MM.1S (cell line): ENCODE measurements around the gene ZSCAN21.
A peak's percentile ranks its signal among the peaks of the same experiment; 100 is the strongest.

Source experiments
- DNase-seq: peaks from one replicate; pipeline ENCODE4 v3.0.0-alpha.2; 2015
- H2AFZ ChIP-seq: fragments of 300-600 bp; sonication (generic); 2 replicates; pipeline ENCODE4 v1.6.0; 2016; ENCODE audit warnings: antibody characterized with exemption, low read length
- H3F3A ChIP-seq: fragments of 300-600 bp; sonication (generic); 2 replicates; pipeline ENCODE4 v1.6.1; 2016; ENCODE audit warnings: mild to moderate bottlenecking, antibody characterized with exemption, low read length, moderate library complexity, mixed read lengths; ENCODE audit not compliant: insufficient read depth
- H3K27ac ChIP-seq: fragments of 300-600 bp; sonication (generic); 2 replicates; pipeline ENCODE4 v1.5.1; 2016; ENCODE audit warnings: mild to moderate bottlenecking, low read length
- H3K27me3 ChIP-seq: fragments of 300-600 bp; sonication (generic); replicated peaks from 2 replicates; pipeline ENCODE4 v1.6.0; 2016; ENCODE audit warnings: low read length; ENCODE audit not compliant: insufficient read depth
- H3K36me3 ChIP-seq: fragments of 300-600 bp; sonication (generic); replicated peaks from 2 replicates; pipeline ENCODE4 v1.6.1; 2016; ENCODE audit warnings: mild to moderate bottlenecking, low read length, mixed read lengths; ENCODE audit not compliant: insufficient read depth
- H3K4me1 ChIP-seq: fragments of 300-600 bp; sonication (generic); 2 replicates; pipeline ENCODE4 v1.6.1; 2016; ENCODE audit warnings: low read length, mixed read lengths
- H3K4me2 ChIP-seq: fragments of 300-600 bp; sonication (generic); 2 replicates; pipeline ENCODE4 v1.6.0; 2016; ENCODE audit warnings: low read depth, low read length
- H3K4me3 ChIP-seq: fragments of 300-600 bp; sonication (generic); 2 replicates; pipeline ENCODE4 v1.5.1; 2016; ENCODE audit warnings: low read length, mixed read lengths
- H3K79me2 ChIP-seq: fragments of 300-600 bp; sonication (generic); 2 replicates; pipeline ENCODE4 v1.6.1; 2016; ENCODE audit warnings: mixed run types, low read length, mixed read lengths
- H3K9ac ChIP-seq: fragments of 300-600 bp; sonication (generic); 2 replicates; pipeline ENCODE4 v1.6.1; 2016; ENCODE audit warnings: low read length, mixed read lengths
- H3K9me2 ChIP-seq: fragments of 300-600 bp; sonication (generic); replicated peaks from 2 replicates; pipeline ENCODE4 v1.6.1; 2016; ENCODE audit warnings: mild to moderate bottlenecking, low read length, mixed read lengths; ENCODE audit not compliant: insufficient read depth
- H3K9me3 ChIP-seq: fragments of 300-600 bp; sonication (generic); replicated peaks from 2 replicates; pipeline ENCODE4 v1.6.1; 2016; ENCODE audit warnings: mild to moderate bottlenecking, low read length, mixed read lengths; ENCODE audit not compliant: insufficient read depth
- H4K20me1 ChIP-seq: fragments of 300-600 bp; sonication (generic); 2 replicates; pipeline ENCODE4 v1.6.1; 2016; ENCODE audit warnings: mild to moderate bottlenecking, low read length, moderate library complexity, mixed read lengths; ENCODE audit not compliant: insufficient read depth
- EZH2 ChIP-seq: fragments of 300-600 bp; sonication (generic); optimal IDR thresholded peaks from 2 replicates; pipeline ENCODE3; 2017; ENCODE audit warnings: low read depth, mild to moderate bottlenecking, antibody characterized with exemption, low read length, mixed read lengths
- EZH2phosphoT487 ChIP-seq: fragments of 300-600 bp; sonication (generic); IDR thresholded peaks from 2 replicates; pipeline ENCODE4 v1.6.1; 2018; ENCODE audit warnings: antibody characterized with exemption, low read length
- TF ChIP-seq, protein P1 (sequence below): fragments of 300-600 bp; sonication (generic); IDR thresholded peaks from 2 replicates; pipeline ENCODE4 v1.5.1; 2016; ENCODE audit warnings: antibody characterized with exemption, low read length, mixed read lengths

ZSCAN21 gene

DNA sequence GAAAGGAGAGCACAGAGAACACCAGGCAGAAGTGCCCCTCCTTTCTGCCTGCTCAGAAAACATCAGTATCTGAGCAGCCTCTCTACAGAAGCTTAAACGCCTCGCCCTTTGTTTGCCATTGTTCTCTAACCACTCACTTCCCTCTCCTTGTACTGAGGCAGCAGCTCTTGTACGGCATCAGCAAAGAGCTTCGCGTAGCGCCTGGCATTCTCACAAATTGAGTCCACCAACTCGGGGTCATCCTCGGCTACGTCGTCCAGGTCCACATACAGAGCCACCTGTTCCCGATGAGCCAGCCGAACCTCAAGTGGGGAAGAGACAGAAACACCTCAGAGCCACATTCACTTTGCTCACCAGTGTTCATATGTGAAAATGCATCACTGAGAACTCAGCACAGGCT, 49.9 kb downstream of the ZSCAN21 start:
- H3K79me2 ChIP-seq, result peaks cover 67% of the 10 kb centered on the region
- TF ChIP-seq EZH2, result no peak
- no peak for TF ChIP-seq EZH2phosphoT487
- TF ChIP-seq, protein P1, sequence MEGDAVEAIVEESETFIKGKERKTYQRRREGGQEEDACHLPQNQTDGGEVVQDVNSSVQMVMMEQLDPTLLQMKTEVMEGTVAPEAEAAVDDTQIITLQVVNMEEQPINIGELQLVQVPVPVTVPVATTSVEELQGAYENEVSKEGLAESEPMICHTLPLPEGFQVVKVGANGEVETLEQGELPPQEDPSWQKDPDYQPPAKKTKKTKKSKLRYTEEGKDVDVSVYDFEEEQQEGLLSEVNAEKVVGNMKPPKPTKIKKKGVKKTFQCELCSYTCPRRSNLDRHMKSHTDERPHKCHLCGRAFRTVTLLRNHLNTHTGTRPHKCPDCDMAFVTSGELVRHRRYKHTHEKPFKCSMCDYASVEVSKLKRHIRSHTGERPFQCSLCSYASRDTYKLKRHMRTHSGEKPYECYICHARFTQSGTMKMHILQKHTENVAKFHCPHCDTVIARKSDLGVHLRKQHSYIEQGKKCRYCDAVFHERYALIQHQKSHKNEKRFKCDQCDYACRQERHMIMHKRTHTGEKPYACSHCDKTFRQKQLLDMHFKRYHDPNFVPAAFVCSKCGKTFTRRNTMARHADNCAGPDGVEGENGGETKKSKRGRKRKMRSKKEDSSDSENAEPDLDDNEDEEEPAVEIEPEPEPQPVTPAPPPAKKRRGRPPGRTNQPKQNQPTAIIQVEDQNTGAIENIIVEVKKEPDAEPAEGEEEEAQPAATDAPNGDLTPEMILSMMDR, result no peak
- no peaks in the 10 kb centered on the region for H3K9me3 ChIP-seq
- H3K27ac ChIP-seq, result no peak overlapping the region
- peaks cover 12% of the 10 kb centered on the region for H3K4me1 ChIP-seq
- peak overlapping the region; percentile 92 for H3K4me2 ChIP-seq
- peaks cover 17% of the 10 kb centered on the region for H3F3A ChIP-seq
- no peak overlapping the region; the same call in 1 of the 2 replicates for H3K9ac ChIP-seq
- peaks cover 36% of the 10 kb centered on the region for H3K36me3 ChIP-seq
- H3K9me2 ChIP-seq, result no peaks in the 10 kb centered on the region
- H2AFZ ChIP-seq, result no peak overlapping the region
- peak overlapping the region; percentile 98; the same call in 1 of the 2 replicates for H3K4me3 ChIP-seq
- no peaks in the 10 kb centered on the region for H3K27me3 ChIP-seq
- no peak for DNase-seq
- peaks cover 9% of the 10 kb centered on the region; the same call in 1 of the 2 replicates for H4K20me1 ChIP-seq

- H3K9me3 ChIP-seq, result no peaks in the 10 kb centered on the region
- peaks cover 8% of the 10 kb centered on the region; the same call in 1 of the 2 replicates for H3F3A ChIP-seq
Observed at GRCh38 chr7:100100420-100101015, 50.9 kb downstream of the ZSCAN21 start.

DNA sequence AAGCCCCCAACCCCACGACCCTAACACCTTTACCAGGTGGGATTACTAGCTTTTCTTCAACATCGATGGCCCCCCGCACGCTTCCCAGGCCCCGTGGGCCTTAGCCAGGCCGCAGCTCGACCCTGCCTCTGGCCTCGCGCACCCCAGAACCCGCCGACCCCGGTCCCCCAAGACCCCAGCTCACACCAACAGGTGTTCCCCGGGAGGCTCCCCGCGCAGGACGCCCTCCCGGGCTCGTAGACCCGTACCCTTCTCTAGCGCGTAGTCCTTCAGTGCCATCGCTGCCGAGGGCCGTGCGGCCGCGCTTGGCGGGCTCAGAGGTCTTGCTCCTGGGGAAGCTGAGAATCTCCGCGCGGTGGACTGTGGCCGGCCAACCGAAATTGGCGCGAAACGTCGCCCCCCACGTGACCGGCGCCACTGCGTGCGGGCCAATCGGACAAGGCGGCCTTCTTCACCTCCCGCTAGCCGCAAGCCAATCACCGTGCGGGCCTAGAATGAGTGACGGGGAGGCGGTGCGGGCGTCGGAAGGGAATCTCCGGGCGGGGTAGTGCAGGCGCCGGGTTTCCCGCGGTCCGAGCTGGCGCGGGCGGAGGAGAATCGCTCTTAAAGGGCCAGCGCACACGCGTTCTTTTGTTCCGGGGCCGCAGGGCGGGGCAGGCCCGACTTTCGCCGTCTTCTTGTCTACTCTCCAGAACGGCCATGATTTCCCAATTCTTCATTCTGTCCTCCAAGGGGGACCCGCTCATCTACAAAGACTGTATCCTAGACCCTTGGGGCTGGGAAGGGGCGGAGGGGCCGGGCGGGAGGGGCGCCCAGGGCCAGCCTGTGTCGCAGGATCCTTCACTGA, 51.7 kb downstream of the ZSCAN21 start, which contains the start of the genes AP4M1 and MCM7:
TSS of gene AP4M1 (plus strand) at position 628 of the 847 bp plus-strand sequence. CDS start at position 700, 72 bp downstream.
TSS of gene MCM7 (minus strand) at position 382 of the 847 bp plus-strand sequence. CDS start at position 279, 103 bp downstream.
- Histone ChIP-seq H3F3A (peaks cover 4% of the 10 kb centered on the region; the same call in 1 of the 2 replicates), H3K27ac (peak within 1 kb of the TSS; percentile 95), H3K9me3 (no peaks in the 10 kb centered on the region), H2AFZ (peak within 1 kb of the TSS; percentile 50; the same call in 1 of the 2 replicates), H3K36me3 (peaks cover 24% of the 10 kb centered on the region), H3K4me3 (peak within 1 kb of the TSS; percentile 98), H3K9me2 (no peaks in the 10 kb centered on the region), H4K20me1 (peaks cover 9% of the 10 kb centered on the region; the same call in 1 of the 2 replicates), H3K27me3 (no peaks in the 10 kb centered on the region), H3K4me2 (peak within 1 kb of the TSS; percentile 92), H3K79me2 (peaks cover 50% of the 10 kb centered on the region), H3K4me1 (peaks cover 12% of the 10 kb centered on the region), H3K9ac (peak within 1 kb of the TSS; percentile 100)
- TF ChIP-seq EZH2phosphoT487, result no peak
- TF ChIP-seq EZH2, result no peak
- TF ChIP-seq, protein P1, result no peak
- DNase-seq, result peak; percentile 99

More at GRCh38 chr7:100100420-100101015, 50.9 kb downstream of the ZSCAN21 start:
- Histone ChIP-seq H4K20me1 (peaks cover 9% of the 10 kb centered on the region; the same call in 1 of the 2 replicates), H3K4me3 (peak overlapping the region; percentile 98), H3K9ac (peak overlapping the region; percentile 100), H3K27me3 (no peaks in the 10 kb centered on the region), H3K4me1 (peaks cover 12% of the 10 kb centered on the region), H3K79me2 (peaks cover 57% of the 10 kb centered on the region), H3K4me2 (peak overlapping the region; percentile 92), H2AFZ (0 out of 2 replicates have a peak overlapping the region, but pooled peaks have one; percentile 36), H3K9me2 (no peaks in the 10 kb centered on the region), H3K27ac (peak overlapping the region; percentile 95), H3K36me3 (peaks cover 29% of the 10 kb centered on the region)
- peak; percentile 93 for DNase-seq
- TF ChIP-seq, protein P1, result no peak
- TF ChIP-seq EZH2, result no peak
- TF ChIP-seq EZH2phosphoT487, result no peak
